Measurements from ENCODE around the gene IGSF3.
"Not testable (repeated sequence)": the region's sequence is repeated elsewhere in the genome, so short reads cannot be mapped to it uniquely, and the experiment has no call there.

IGSF3 gene

GRCh38 chr1:116595065-116595840, 72.3 kb downstream of the IGSF3 start:
- H2BK5ac ChIP-seq (ENCODE audit: low read length); H2AK5ac ChIP-seq (ENCODE audit: low read length); H3K4me3 ChIP-seq (ENCODE audit: low read length); H3K56ac ChIP-seq (ENCODE audit: low read length); H3K79me1 ChIP-seq (ENCODE audit: low read length); H3K79me2 ChIP-seq (ENCODE audit: control insufficient read depth, insufficient read depth, low read length); H3K9ac ChIP-seq (ENCODE audit: low read length); H3K36me3 ChIP-seq (ENCODE audit: control insufficient read depth, insufficient read depth, low read length); H4K8ac ChIP-seq (ENCODE audit: low read depth, low read length); H3K27ac ChIP-seq (ENCODE audit: low read depth, low read length); H3K4me1 ChIP-seq (ENCODE audit: control insufficient read depth, low read depth, low read length); H2BK15ac ChIP-seq (replicated peaks; ENCODE audit: low read depth); H3K4me2 ChIP-seq (ENCODE audit: low read length); H4K5ac ChIP-seq (ENCODE audit: low read length); H3K23ac ChIP-seq (ENCODE audit: low read length); H3K27me3 ChIP-seq (ENCODE audit: insufficient read depth, low read length, poor library complexity); H2BK120ac ChIP-seq (ENCODE audit: low read depth, low read length); DNase-seq; H3K4ac ChIP-seq (ENCODE audit: low read depth, low read length); H3K18ac ChIP-seq (ENCODE audit: low read length): not testable (repeated sequence)
- no CpG with 5 or more reads among the region's 4 CpGs for WGBS (ENCODE audit: extremely low coverage, insufficient coverage, low lambda C conversion rate)

- not testable (repeated sequence) for H3K27me3 ChIP-seq (ENCODE audit: insufficient read depth, low read length, poor library complexity); H2BK5ac ChIP-seq (ENCODE audit: low read length); H3K9ac ChIP-seq (ENCODE audit: low read length); H3K4me2 ChIP-seq (ENCODE audit: low read length); H4K8ac ChIP-seq (ENCODE audit: low read depth, low read length); H2BK15ac ChIP-seq (replicated peaks; ENCODE audit: low read depth); H3K79me2 ChIP-seq (ENCODE audit: control insufficient read depth, insufficient read depth, low read length); DNase-seq; H3K79me1 ChIP-seq (ENCODE audit: low read length); H3K36me3 ChIP-seq (ENCODE audit: control insufficient read depth, insufficient read depth, low read length); H4K5ac ChIP-seq (ENCODE audit: low read length); H3K18ac ChIP-seq (ENCODE audit: low read length); H3K4me1 ChIP-seq (ENCODE audit: control insufficient read depth, low read depth, low read length); H2AK5ac ChIP-seq (ENCODE audit: low read length); H2BK120ac ChIP-seq (ENCODE audit: low read depth, low read length); H3K23ac ChIP-seq (ENCODE audit: low read length); H3K56ac ChIP-seq (ENCODE audit: low read length); H3K4ac ChIP-seq (ENCODE audit: low read depth, low read length); H3K27ac ChIP-seq (ENCODE audit: low read depth, low read length); H3K4me3 ChIP-seq (ENCODE audit: low read length)
- WGBS (ENCODE audit: extremely low coverage, insufficient coverage, low lambda C conversion rate) = no CpG with 5 or more reads among the region's 3 CpGs
These were observed 73.6 kb downstream of the IGSF3 start for GRCh38 chr1:116593977-116594376.

GRCh38 chr1:116593401-116593800, 74.1 kb downstream of the IGSF3 start:
- H2BK120ac ChIP-seq (ENCODE audit: low read depth, low read length); H3K27ac ChIP-seq (ENCODE audit: low read depth, low read length); H3K36me3 ChIP-seq (ENCODE audit: control insufficient read depth, insufficient read depth, low read length); DNase-seq; H3K4me1 ChIP-seq (ENCODE audit: control insufficient read depth, low read depth, low read length); H3K79me2 ChIP-seq (ENCODE audit: control insufficient read depth, insufficient read depth, low read length); H4K8ac ChIP-seq (ENCODE audit: low read depth, low read length); H2AK5ac ChIP-seq (ENCODE audit: low read length); H2BK15ac ChIP-seq (replicated peaks; ENCODE audit: low read depth); H3K4me3 ChIP-seq (ENCODE audit: low read length); H4K5ac ChIP-seq (ENCODE audit: low read length); H3K9ac ChIP-seq (ENCODE audit: low read length); H2BK5ac ChIP-seq (ENCODE audit: low read length); H3K23ac ChIP-seq (ENCODE audit: low read length); H3K4me2 ChIP-seq (ENCODE audit: low read length); H3K4ac ChIP-seq (ENCODE audit: low read depth, low read length); H3K79me1 ChIP-seq (ENCODE audit: low read length); H3K56ac ChIP-seq (ENCODE audit: low read length); H3K18ac ChIP-seq (ENCODE audit: low read length); H3K27me3 ChIP-seq (ENCODE audit: insufficient read depth, low read length, poor library complexity): not testable (repeated sequence)
- WGBS (ENCODE audit: extremely low coverage, insufficient coverage, low lambda C conversion rate) = no CpG with 5 or more reads among the region's 5 CpGs

GRCh38 chr1:116591951-116592605, 75.5 kb downstream of the IGSF3 start:
- H3K79me2 ChIP-seq (ENCODE audit: control insufficient read depth, insufficient read depth, low read length); H3K4me2 ChIP-seq (ENCODE audit: low read length); H3K27me3 ChIP-seq (ENCODE audit: insufficient read depth, low read length, poor library complexity); H2BK5ac ChIP-seq (ENCODE audit: low read length); H4K8ac ChIP-seq (ENCODE audit: low read depth, low read length); H3K23ac ChIP-seq (ENCODE audit: low read length); H3K27ac ChIP-seq (ENCODE audit: low read depth, low read length); H3K56ac ChIP-seq (ENCODE audit: low read length); H3K9ac ChIP-seq (ENCODE audit: low read length); H3K79me1 ChIP-seq (ENCODE audit: low read length); H4K5ac ChIP-seq (ENCODE audit: low read length); H3K18ac ChIP-seq (ENCODE audit: low read length); H2AK5ac ChIP-seq (ENCODE audit: low read length); DNase-seq; H3K4me3 ChIP-seq (ENCODE audit: low read length); H2BK120ac ChIP-seq (ENCODE audit: low read depth, low read length); H2BK15ac ChIP-seq (replicated peaks; ENCODE audit: low read depth); H3K36me3 ChIP-seq (ENCODE audit: control insufficient read depth, insufficient read depth, low read length); H3K4me1 ChIP-seq (ENCODE audit: control insufficient read depth, low read depth, low read length); H3K4ac ChIP-seq (ENCODE audit: low read depth, low read length): not testable (repeated sequence)
- no CpG with 5 or more reads among the region's 7 CpGs for WGBS (ENCODE audit: extremely low coverage, insufficient coverage, low lambda C conversion rate)

- H3K18ac ChIP-seq (ENCODE audit: low read length); H3K79me2 ChIP-seq (ENCODE audit: control insufficient read depth, insufficient read depth, low read length); H2BK5ac ChIP-seq (ENCODE audit: low read length); H2BK15ac ChIP-seq (replicated peaks; ENCODE audit: low read depth); H3K56ac ChIP-seq (ENCODE audit: low read length); H3K4me3 ChIP-seq (ENCODE audit: low read length); H3K4ac ChIP-seq (ENCODE audit: low read depth, low read length); H3K23ac ChIP-seq (ENCODE audit: low read length); H3K79me1 ChIP-seq (ENCODE audit: low read length); H3K4me2 ChIP-seq (ENCODE audit: low read length); H3K27me3 ChIP-seq (ENCODE audit: insufficient read depth, low read length, poor library complexity); H3K4me1 ChIP-seq (ENCODE audit: control insufficient read depth, low read depth, low read length); H2BK120ac ChIP-seq (ENCODE audit: low read depth, low read length); H2AK5ac ChIP-seq (ENCODE audit: low read length); H3K9ac ChIP-seq (ENCODE audit: low read length); H4K5ac ChIP-seq (ENCODE audit: low read length); DNase-seq; H3K36me3 ChIP-seq (ENCODE audit: control insufficient read depth, insufficient read depth, low read length); H4K8ac ChIP-seq (ENCODE audit: low read depth, low read length); H3K27ac ChIP-seq (ENCODE audit: low read depth, low read length): not testable (repeated sequence)
- no CpG with 5 or more reads among the region's 10 CpGs for WGBS (ENCODE audit: extremely low coverage, insufficient coverage, low lambda C conversion rate)
These were observed 76.3 kb downstream of the IGSF3 start for GRCh38 chr1:116591006-116591950.

Measured in mesendoderm (in vitro differentiated cells).